Measurements from ENCODE around the gene CLASRP. TPM values are rescaled to one million over a fixed set of nuclear protein-coding genes. Genes with fewer than 3 reads are reported as not detected.

CLASRP gene
- total and polyA plus RNA-seq, 9 of the 15 experiments (the other 6 are each of a cell fraction or from before 2014, with no cell fraction given): 0.94 to 86.3 (median 44.0) TPM

DNA sequence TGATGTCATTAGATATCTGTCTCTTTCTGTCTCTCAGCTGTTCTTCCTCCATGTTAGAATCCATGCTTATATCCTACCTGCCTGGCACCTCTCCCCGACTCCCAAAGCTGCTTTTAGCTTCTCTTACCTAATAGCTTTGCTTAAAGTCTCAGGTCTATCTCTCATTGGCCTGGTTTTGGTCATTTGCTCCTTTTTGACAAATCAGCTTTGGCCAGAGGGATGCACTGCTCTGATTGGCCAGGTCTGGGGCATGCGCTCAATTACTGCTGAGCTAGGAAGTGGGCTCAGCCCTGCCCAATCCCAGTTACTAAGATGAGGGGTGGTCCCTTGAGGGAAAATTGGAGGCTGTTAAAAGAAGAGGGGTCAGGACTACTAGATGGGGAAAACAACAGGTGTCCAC is 11.5 kb upstream of the CLASRP start:
- CTCF ChIA-PET (ENCODE audit: low intra/inter-chr PET ratio): no interaction called here
- Histone ChIP-seq H3K27ac (ENCODE audit: extremely low read depth, low read depth, low read length) (no peak overlapping the region), H3K27me3 (ENCODE audit: control insufficient read depth in 2 of 2, insufficient read depth in 2 of 2, low read length in 2 of 2) (no peaks in the 10 kb centered on the region; a peak in 1 of 5 replicates), H3K4me1 (replicated peaks in 1 of 2; ENCODE audit: control insufficient read depth in 2 of 2, insufficient read depth in 2 of 2, low read length in 2 of 2) (peaks cover 0 to 5% of the 10 kb centered on the region in 2 experiments; a peak in 3 of 5 replicates), H3K9ac (ENCODE audit: insufficient read depth in 1 of 2, low read depth in 2 of 2, low read length in 2 of 2) (no peak overlapping the region), H3K9me1 (ENCODE audit: control insufficient read depth, insufficient read depth, low read length) (no peaks in the 10 kb centered on the region), H2AFZ (ENCODE audit: low read depth, low read length) (peak overlapping the region; percentile 26; the same call in 1 of the 2 replicates), H4K20me1 (replicated peaks; ENCODE audit: control insufficient read depth, insufficient read depth, low read length) (no peaks in the 10 kb centered on the region), H3K4me2 (ENCODE audit: insufficient read depth, low read length) (no peak overlapping the region), H3K4me3 (no peak overlapping the region), H3K9me3 (replicated peaks; ENCODE audit: control insufficient read depth, insufficient read depth, low read depth, low read length) (peaks cover 4% of the 10 kb centered on the region), H3K79me2 (ENCODE audit: control insufficient read depth, insufficient read depth, low read length) (no peaks in the 10 kb centered on the region), H3K36me3 (ENCODE audit: control insufficient read depth, insufficient read depth, low read length) (no peaks in the 10 kb centered on the region)
- BruUV-seq (replicated peaks): no TSS peak
- no peak for FAIRE-seq
- POLR2A ChIA-PET: interaction anchor here (0.7 kb wide), 1 partner anchor 64 kb away, joined by 3 read pairs; no protein-coding TSS in a partner anchor
- 10% methylated on average over 2 of the region's 2 CpGs for WGBS (ENCODE audit: insufficient coverage, low coverage, missing lambda C conversion rate)
- intact Hi-C loops (cut with micrococcal nuclease): no loop called here
- ATAC-seq: peak; percentile 83
- DNase-seq (ENCODE audit: extremely low read depth in 1 of 4, low spot score in 3 of 4): peak in 1 of 4 experiments; percentile 46
- in situ Hi-C loops (cut with MboI): no loop called here
- TF ChIP-seq, protein P1, sequence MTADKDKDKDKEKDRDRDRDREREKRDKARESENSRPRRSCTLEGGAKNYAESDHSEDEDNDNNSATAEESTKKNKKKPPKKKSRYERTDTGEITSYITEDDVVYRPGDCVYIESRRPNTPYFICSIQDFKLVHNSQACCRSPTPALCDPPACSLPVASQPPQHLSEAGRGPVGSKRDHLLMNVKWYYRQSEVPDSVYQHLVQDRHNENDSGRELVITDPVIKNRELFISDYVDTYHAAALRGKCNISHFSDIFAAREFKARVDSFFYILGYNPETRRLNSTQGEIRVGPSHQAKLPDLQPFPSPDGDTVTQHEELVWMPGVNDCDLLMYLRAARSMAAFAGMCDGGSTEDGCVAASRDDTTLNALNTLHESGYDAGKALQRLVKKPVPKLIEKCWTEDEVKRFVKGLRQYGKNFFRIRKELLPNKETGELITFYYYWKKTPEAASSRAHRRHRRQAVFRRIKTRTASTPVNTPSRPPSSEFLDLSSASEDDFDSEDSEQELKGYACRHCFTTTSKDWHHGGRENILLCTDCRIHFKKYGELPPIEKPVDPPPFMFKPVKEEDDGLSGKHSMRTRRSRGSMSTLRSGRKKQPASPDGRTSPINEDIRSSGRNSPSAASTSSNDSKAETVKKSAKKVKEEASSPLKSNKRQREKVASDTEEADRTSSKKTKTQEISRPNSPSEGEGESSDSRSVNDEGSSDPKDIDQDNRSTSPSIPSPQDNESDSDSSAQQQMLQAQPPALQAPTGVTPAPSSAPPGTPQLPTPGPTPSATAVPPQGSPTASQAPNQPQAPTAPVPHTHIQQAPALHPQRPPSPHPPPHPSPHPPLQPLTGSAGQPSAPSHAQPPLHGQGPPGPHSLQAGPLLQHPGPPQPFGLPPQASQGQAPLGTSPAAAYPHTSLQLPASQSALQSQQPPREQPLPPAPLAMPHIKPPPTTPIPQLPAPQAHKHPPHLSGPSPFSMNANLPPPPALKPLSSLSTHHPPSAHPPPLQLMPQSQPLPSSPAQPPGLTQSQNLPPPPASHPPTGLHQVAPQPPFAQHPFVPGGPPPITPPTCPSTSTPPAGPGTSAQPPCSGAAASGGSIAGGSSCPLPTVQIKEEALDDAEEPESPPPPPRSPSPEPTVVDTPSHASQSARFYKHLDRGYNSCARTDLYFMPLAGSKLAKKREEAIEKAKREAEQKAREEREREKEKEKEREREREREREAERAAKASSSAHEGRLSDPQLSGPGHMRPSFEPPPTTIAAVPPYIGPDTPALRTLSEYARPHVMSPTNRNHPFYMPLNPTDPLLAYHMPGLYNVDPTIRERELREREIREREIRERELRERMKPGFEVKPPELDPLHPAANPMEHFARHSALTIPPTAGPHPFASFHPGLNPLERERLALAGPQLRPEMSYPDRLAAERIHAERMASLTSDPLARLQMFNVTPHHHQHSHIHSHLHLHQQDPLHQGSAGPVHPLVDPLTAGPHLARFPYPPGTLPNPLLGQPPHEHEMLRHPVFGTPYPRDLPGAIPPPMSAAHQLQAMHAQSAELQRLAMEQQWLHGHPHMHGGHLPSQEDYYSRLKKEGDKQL (CRISPR knock-in tag; IDR thresholded peaks at IDR 0.05; ENCODE audit: borderline replicate concordance): no peak
- TF ChIP-seq JUND (IDR thresholded peaks at IDR 0.05; ENCODE audit: borderline replicate concordance, low read depth, low read length) (no peak), JUND (tag; IDR thresholded peaks at IDR 0.05; ENCODE audit: borderline replicate concordance, low read depth, low read length) (no peak), NRF1 (conservative IDR thresholded peaks at IDR 0.05 in 1 of 2, IDR thresholded peaks at IDR 0.05 in 1 of 2) (peak; percentile 44 to 56), BDP1 (IDR thresholded peaks at IDR 0.05; ENCODE audit: insufficient read depth, insufficient read length) (no peak), ZNF717 (CRISPR knock-in tag; IDR thresholded peaks at IDR 0.05) (no peak), ZNF165 (CRISPR knock-in tag; IDR thresholded peaks at IDR 0.05; ENCODE audit: borderline replicate concordance) (no peak)
- TF ChIP-seq, protein P2, sequence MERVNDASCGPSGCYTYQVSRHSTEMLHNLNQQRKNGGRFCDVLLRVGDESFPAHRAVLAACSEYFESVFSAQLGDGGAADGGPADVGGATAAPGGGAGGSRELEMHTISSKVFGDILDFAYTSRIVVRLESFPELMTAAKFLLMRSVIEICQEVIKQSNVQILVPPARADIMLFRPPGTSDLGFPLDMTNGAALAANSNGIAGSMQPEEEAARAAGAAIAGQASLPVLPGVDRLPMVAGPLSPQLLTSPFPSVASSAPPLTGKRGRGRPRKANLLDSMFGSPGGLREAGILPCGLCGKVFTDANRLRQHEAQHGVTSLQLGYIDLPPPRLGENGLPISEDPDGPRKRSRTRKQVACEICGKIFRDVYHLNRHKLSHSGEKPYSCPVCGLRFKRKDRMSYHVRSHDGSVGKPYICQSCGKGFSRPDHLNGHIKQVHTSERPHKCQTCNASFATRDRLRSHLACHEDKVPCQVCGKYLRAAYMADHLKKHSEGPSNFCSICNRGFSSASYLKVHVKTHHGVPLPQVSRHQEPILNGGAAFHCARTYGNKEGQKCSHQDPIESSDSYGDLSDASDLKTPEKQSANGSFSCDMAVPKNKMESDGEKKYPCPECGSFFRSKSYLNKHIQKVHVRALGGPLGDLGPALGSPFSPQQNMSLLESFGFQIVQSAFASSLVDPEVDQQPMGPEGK (CRISPR knock-in tag; IDR thresholded peaks at IDR 0.05; ENCODE audit: borderline replicate concordance): no peak
- TF ChIP-seq, protein P3, sequence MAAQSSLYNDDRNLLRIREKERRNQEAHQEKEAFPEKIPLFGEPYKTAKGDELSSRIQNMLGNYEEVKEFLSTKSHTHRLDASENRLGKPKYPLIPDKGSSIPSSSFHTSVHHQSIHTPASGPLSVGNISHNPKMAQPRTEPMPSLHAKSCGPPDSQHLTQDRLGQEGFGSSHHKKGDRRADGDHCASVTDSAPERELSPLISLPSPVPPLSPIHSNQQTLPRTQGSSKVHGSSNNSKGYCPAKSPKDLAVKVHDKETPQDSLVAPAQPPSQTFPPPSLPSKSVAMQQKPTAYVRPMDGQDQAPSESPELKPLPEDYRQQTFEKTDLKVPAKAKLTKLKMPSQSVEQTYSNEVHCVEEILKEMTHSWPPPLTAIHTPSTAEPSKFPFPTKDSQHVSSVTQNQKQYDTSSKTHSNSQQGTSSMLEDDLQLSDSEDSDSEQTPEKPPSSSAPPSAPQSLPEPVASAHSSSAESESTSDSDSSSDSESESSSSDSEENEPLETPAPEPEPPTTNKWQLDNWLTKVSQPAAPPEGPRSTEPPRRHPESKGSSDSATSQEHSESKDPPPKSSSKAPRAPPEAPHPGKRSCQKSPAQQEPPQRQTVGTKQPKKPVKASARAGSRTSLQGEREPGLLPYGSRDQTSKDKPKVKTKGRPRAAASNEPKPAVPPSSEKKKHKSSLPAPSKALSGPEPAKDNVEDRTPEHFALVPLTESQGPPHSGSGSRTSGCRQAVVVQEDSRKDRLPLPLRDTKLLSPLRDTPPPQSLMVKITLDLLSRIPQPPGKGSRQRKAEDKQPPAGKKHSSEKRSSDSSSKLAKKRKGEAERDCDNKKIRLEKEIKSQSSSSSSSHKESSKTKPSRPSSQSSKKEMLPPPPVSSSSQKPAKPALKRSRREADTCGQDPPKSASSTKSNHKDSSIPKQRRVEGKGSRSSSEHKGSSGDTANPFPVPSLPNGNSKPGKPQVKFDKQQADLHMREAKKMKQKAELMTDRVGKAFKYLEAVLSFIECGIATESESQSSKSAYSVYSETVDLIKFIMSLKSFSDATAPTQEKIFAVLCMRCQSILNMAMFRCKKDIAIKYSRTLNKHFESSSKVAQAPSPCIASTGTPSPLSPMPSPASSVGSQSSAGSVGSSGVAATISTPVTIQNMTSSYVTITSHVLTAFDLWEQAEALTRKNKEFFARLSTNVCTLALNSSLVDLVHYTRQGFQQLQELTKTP (IDR thresholded peaks at IDR 0.05; ENCODE audit: low read depth in 1 of 2, partially characterized antibody in 2 of 2): no peak
